GM12873 (cell line): Measurements from ENCODE around the gene ARMCX2.

Experiments used
- TF ChIP-seq, protein P1 (sequence below): IDR thresholded peaks from 2 replicates; pipeline ENCODE4 v1.5.1; 2012; ENCODE audit warnings: low read depth, mild to moderate bottlenecking, moderate library complexity, low read length, control low read depth; ENCODE audit not compliant: insufficient read depth; ENCODE audit errors: missing control alignments

The ARMCX2 gene

DNA sequence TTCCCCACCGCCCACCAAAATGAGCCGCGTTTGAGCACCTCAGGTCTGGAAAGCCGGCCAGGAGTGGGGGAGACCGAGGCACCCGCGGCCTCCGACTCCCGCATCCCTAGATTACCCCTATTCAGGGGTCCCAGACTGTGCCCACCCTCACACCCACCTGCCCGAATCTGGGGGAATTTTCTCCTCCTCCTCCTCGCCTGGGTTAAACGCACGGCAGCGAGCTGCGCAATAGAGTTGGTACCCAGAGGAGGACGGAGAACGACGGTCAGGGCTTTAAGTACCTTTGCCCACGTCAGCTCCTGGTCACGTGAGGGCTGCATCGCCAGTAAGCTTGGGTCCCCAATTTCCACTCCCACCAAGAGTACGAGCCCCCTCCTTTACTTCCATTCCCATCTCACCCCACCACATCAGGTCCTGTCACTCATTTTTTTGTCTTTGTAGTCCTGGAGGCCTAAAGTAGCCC lies at the start of gene ARMCX2:
Gene ARMCX2, minus strand, starts transcription at position 250 of the 463 bp plus-strand sequence. CDS start 2,262 bp downstream, outside the sequence.
- TF ChIP-seq, protein P1, sequence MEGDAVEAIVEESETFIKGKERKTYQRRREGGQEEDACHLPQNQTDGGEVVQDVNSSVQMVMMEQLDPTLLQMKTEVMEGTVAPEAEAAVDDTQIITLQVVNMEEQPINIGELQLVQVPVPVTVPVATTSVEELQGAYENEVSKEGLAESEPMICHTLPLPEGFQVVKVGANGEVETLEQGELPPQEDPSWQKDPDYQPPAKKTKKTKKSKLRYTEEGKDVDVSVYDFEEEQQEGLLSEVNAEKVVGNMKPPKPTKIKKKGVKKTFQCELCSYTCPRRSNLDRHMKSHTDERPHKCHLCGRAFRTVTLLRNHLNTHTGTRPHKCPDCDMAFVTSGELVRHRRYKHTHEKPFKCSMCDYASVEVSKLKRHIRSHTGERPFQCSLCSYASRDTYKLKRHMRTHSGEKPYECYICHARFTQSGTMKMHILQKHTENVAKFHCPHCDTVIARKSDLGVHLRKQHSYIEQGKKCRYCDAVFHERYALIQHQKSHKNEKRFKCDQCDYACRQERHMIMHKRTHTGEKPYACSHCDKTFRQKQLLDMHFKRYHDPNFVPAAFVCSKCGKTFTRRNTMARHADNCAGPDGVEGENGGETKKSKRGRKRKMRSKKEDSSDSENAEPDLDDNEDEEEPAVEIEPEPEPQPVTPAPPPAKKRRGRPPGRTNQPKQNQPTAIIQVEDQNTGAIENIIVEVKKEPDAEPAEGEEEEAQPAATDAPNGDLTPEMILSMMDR: no peak

DNA sequence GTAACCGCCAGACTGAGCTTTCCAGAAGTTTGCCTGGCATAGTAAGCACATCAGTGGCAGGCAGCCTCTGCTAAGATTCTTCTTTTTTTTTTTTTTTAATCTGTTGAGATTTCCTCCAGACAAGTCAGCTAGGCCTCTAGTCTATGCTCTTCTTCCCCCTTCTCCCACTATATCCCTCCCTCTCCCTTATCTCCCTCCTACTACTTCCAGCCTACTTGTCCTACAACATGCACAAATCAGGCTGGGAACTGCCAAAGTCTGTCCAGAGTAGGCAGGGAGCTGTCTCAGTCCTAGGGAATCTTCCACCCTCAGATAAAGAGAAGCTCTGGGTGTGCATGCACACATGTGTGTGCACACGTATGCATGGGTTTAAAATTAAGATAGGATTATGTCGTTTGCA lies 49.7 kb upstream of the ARMCX2 start:
- TF ChIP-seq, protein P1: no peak

DNA sequence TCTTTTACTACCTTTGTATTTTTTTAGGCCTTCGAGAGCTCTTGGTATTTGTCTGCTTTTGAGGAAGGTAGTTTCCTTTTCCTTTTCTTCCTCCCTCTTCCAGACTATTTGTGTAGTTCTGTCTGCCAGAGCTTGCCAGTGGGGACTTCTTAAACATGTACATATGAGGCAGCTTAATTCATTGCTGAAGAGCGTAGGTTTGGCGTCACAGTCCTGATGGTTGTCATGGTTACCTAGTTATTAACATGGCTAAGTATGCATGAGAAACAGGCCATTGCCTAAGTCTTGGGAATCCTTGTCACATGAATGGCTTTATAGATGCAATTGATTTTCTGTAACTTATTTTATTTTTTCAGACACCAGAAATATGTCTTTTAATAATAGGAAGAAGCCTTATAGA lies 48.5 kb upstream of the ARMCX2 start:
- TF ChIP-seq, protein P1: no peak

DNA sequence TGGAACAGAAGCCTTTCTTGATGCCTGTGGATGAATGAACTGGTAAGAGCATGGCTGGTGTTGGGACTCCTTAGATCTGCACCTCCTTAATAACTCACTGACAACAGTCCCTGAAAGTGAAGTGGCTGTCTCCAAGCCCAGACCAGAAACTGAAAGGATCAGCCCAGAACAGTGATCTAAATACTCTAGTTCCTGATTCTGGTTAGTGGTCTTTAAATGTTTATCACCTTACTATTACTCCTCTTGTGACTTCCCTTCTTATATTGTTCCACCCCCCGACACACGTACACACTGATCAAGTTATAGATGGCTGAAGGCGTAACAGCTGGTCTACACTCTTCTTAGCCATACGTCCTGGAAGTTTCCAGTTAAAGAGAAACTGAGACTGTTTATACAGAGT lies 33.8 kb upstream of the ARMCX2 start:
- TF ChIP-seq, protein P1: no peak

DNA sequence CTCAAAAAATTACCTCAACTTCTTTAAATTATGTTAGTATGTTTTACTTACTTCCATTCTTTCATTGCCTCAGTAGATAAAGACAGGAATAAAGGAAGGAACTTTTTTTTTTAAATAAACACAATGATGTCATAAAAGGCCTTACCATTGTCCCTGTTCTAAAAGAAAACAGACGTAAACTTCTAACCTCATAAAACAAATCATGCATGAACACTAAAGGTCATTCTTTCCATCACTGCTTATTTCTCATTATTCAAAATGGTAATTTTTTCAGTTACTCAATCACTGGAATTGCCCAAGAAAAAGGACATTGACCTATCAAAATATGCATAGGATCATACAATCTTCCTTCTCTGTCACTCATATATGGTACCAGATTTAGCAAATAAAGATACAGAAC lies 32.2 kb upstream of the ARMCX2 start:
- TF ChIP-seq, protein P1: no peak

DNA sequence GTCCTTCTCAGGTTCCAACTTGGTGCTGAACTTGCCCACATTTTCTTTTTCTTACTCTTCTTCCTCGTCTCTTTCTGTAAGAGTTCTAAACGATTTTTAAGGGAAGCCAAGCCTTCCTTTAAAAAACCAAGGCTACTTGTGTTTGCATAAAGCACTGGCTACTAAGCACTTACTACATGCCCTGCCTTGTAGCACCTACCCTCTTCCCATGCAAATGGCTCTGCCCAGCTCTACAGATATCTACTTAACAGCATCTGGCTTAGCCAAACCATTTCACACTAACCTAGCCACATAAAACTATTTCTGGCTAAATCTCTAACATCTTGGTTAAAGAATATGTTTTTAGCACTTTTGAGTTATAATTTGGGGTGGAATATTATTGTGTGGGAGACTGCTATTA lies 26.9 kb upstream of the ARMCX2 start:
- TF ChIP-seq, protein P1: no peak

DNA sequence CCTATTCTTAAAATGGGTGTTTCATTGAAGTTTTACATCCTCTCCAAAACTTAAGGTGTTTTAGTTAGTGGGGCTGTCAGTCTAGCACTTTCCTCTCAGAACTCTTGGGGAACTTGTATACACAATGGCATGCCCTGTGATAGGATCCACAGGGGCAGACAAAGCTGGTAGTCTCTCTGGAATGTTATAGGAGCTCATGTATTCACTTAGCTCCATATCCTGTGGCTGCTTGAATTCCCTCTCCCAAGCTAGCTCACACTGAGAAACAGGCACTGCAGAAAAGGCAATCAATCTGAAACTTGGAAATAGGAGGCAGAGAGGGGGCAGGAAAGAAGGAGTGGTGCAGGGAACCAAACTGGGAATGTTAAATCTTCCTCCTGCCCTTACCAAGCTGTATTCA lies 26.3 kb upstream of the ARMCX2 start:
- TF ChIP-seq, protein P1: no peak
